HG02852 (cell line): ENCODE measurements around the gene GATB.

ENCODE experiments used
- ATAC-seq: cut with Tn5 transposase; IDR thresholded peaks from one replicate; pipeline ENCODE4 v1.9.1; 2021; ENCODE audit warnings: mild to moderate bottlenecking, moderate library complexity; ENCODE audit not compliant: unreplicated experiment

Gene GATB

DNA sequence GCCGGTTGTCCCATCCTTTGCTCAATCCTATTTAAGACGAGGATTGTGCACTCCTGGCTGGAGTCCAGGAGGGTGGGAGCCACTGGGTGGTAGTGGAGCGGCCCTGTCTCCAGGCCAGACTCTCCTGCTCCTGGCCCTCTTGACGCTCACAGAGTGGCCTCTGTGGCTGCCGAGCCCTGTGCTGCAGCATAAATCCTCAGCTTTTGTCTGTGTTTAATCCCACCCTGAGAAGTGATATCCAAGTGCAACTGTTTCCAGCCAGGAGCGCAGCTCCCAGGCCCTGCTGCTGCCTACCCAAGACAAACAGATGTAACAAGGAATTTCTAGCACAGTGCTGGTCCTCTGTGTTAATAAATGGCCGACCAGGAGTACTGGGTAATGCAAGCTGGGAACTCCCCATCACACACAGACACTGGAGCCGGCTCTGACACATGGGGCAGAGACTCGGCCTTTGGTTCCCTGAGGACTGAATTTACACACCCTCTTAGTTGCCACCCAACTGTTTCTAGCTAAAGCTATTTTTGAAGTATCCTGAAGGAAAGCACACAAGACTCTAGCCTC lies 85.3 kb downstream of the GATB start:
- ATAC-seq = no peak

- ATAC-seq = no peak
Observed at GRCh38 chr4:151674804-151675391, 85.9 kb downstream of the GATB start.

GRCh38 chr4:151673908-151674520 lies 86.8 kb downstream of the GATB start:
- ATAC-seq = no peak

GRCh38 chr4:151672996-151673395 lies 87.8 kb downstream of the GATB start:
- ATAC-seq = no peak

GRCh38 chr4:151671541-151672059 lies 89.2 kb downstream of the GATB start:
- no peak for ATAC-seq

- ATAC-seq = no peak
Observed at GRCh38 chr4:151670843-151671242, 90.0 kb downstream of the GATB start.

GRCh38 chr4:151669990-151670389 lies 90.8 kb downstream of the GATB start:
- no peak for ATAC-seq

DNA sequence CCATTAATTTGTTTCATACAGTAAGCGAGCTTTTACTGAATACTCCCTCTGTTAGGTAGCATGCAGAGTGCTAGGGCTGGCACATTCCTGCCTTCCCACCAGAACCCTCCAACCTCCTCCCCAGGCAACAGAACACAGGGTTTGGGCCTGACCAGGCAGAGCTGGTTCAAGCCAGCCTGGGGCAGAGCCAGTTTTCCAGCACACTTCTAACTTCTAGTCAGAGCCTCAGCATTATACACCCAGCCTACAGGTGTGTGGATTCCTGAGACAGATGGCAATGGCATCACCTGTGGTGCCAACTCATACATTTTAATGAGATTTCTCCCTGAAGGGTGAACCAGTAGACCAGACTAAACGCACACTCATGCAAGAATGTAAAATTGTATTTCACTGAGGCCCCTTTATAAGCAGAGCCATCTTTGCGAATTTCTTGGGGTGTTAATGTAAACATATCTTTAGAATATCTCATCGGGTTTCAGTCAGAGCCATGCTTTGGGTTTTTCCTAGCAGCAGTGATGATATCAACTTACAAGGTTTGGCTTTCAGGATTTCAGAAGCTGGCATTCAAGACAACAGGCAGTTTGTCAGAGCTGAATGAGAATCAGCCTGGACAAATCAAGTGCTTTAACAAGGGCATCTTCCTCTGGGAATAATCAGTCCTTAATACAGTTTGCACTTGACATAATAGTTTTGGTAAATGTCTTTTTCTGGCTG lies 92.0 kb downstream of the GATB start:
- ATAC-seq = no peak

DNA sequence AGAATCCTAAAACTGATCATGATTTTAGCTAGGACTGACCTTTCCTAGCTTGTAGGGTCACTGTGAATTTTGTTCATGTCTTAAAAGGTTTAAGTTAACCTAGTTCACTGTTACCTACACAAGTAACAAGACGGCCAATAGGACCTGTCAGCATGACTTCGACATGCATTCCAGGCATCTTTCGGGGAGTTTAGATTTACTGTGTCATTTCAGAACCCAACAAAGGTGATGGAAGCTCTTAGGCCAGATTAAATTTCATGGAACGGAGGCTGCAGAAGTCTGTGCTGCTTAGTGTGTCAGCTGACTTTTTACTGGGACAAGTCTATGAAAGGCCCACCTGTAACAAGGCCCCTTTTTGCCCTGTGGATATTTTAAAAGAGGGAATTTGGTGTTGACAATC lies 93.1 kb downstream of the GATB start:
- ATAC-seq = no peak

- ATAC-seq = no peak
Observed at GRCh38 chr4:151667048-151667447, 93.8 kb downstream of the GATB start.

GRCh38 chr4:151666501-151666900 lies 94.3 kb downstream of the GATB start:
- no peak for ATAC-seq

GRCh38 chr4:151665785-151666127 lies 95.1 kb downstream of the GATB start:
- ATAC-seq = no peak

DNA sequence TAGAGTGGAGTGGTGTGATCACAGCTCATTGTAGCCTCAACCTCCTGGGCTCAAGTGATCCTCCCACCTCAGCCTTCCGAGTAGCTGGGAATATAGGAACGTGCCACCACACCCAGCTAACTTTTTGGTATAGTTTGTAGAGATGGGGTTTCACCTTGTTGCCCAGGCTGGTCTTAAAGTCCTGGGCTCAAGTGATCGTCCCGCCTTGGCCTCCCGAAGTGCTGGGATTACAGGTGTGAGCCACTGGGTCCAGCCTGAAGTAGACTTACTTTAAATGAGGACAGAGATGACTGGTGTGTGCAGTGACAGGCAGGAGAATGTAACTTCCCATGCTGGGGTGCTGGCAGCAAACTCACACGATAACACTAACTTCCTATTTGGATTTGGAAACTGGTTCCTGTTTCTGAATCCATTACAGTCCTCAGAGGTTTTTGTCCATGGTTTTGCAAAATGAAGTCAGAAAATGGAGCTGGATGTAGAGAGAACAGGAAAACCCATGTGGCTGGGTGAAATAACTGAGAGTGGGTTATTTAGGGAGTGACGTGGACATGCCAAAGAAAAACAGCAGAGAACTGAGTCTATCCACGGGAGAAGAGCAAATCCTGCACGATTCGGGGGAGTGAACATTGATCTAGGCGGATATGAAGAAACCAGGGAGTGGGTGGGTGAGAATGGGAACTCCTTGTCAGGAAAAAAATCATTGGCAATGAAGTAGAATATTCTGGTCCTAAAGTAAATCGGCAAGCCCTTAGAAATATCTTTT lies 95.6 kb downstream of the GATB start:
- ATAC-seq = no peak

- ATAC-seq = no peak
Observed at GRCh38 chr4:151664289-151664688, 96.5 kb downstream of the GATB start.

GRCh38 chr4:151663109-151663508 lies 97.7 kb downstream of the GATB start:
- no peak for ATAC-seq

GRCh38 chr4:151661873-151662272 lies 98.9 kb downstream of the GATB start:
- ATAC-seq = no peak

GRCh38 chr4:151660676-151661075 lies 100.1 kb downstream of the GATB start:
- no peak for ATAC-seq

GRCh38 chr4:151659601-151660364 lies 101.0 kb downstream of the GATB start:
- ATAC-seq = no peak

GRCh38 chr4:151658959-151659600 lies 101.7 kb downstream of the GATB start:
- no peak for ATAC-seq

- ATAC-seq = no peak
Observed at GRCh38 chr4:151657896-151658295, 102.9 kb downstream of the GATB start.
